Measurements from ENCODE around the gene RHOA. TPM values are rescaled to one million over a fixed set of nuclear protein-coding genes. Genes with fewer than 3 reads are reported as not detected.

Gene RHOA
- 100 to 1,000 TPM; 311 to 334 TPM for total RNA-seq
- long read RNA-seq, transcript RHOA-202 (5 exons, 2,031 nt) = major isoform, 261 of 288 reads
- long read RNA-seq, partial matches to known transcripts = 8 of 288 reads
- long read RNA-seq, other reads (novel, unspliced or antisense) = 19 of 288 reads

DNA sequence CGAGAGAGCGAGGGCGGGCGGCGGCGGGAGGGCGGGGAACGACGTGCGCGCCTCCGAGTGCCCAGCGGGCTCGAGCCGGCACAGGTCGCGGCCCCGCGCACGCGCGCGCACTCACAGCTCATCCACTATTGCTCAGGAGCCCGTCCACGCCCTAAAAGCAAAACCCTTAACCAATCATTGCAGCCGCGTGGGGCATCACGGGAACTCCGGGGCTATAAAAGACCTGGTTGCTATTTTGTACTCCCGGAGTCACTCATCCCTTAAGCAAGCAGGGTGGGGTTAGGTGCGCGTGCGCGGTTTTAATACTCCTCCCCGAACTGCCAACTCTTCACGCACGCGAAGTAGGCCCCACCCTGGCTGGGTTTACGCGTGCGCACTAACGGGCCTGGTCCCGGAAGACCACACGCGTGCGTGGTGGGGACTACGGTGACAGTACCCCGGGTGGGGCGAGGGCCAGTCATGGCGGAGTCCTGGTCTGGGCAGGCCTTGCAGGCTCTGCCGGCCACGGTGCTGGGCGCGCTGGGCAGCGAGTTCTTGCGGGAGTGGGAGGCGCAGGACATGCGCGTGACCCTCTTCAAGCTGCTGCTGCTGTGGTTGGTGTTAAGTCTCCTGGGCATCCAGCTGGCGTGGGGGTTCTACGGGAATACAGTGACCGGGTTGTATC lies at the start of gene RHOA, which contains the start of gene TCTA:
TSS of gene RHOA (minus strand) at position 9 of the 664 bp plus-strand sequence. CDS start 36,387 bp downstream, outside the sequence.
TSS of gene TCTA (plus strand) at position 456 of the 664 bp plus-strand sequence. CDS start at position 460, 4 bp downstream.
- ATAC-seq (peak; percentile 95), DNase-seq (peak; percentile 99)
- intact Hi-C loops (cut with DNase I) = loop anchor here (5.0 to 10.0 kb wide), 2 partner anchors 57 to 70 kb away; partner anchors contain the start of genes GPX1 (in 1 of the 2) and USP4 (in 1 of the 2)

DNA sequence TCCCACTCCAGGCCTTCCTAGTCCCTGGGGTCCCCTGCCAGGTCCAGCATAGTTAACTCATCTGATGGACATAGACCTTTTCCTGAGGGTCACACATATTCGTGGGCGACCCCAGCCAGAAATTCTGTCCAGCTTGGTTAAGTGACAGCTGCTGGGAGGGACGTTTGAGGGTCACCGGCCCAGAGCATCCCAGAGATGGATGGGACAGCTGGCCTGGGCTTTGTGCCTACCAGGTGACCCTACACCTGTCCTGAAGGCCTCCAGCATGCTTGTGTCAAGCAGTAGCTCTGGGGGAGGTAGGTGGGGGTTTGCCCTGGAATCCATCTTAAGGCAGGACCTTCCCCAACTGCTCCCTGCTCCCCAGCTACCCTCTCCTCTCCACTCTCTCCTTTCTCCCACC lies 49.2 kb upstream of the RHOA start:
- ATAC-seq (no peak), DNase-seq (no peak)
- intact Hi-C loops (cut with DNase I) = no loop called here

DNA sequence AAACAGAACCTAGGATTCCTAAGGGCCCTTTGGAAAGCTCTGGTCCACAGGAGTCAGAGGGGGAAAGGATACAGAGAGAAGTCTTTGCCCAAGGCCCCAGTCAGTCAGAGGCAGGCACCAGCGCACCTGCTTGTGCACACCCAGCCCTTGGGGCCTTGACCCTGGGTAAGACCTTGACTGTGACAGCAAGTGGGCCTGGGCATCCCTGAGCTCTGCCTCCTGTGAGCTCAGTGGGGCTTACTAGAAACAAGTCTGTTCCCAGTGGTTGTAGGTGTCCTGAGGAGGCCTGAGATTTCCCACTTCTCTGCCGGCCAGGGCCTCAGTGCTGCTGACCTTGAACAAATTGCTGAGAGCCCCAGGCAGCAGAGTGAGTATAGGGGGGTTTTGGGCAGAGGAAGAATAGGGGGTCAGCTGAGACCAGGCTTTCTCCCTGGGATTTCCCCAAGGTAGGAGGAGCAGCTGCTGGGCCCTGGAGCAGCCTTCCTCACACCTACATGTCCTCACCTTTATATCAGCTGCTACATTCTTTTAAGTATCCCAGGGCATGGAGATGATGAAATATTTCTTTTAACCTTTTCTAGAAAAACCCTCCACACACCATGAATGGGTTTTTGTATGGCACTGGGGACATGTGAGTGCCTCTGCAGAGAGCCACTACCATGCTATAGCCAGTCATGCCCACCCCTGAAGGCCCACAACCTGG lies 48.6 kb upstream of the RHOA start:
- intact Hi-C loops (cut with DNase I) = no loop called here
- ATAC-seq (no peak), DNase-seq (no peak)

DNA sequence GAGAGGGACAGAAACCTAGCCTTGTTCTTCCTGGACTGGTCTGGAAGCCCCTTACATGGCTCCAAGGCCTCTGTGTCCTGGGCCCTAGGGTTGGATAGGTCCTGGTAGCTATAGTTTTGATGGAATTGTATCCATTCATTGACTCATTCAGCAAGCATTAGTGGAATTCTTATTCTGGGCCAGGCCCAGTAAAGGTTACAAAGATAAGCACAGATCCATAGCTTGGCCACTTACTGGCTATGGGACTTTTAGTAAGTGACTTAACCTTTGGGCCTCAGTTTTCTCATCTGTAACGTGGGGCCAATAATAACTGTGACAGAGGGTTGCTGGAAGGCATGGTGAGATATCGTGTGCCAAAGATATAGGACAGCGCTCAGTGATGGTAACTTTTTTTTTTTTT lies 44.7 kb upstream of the RHOA start:
- intact Hi-C loops (cut with DNase I) = no loop called here
- ATAC-seq (no peak), DNase-seq (no peak)

DNA sequence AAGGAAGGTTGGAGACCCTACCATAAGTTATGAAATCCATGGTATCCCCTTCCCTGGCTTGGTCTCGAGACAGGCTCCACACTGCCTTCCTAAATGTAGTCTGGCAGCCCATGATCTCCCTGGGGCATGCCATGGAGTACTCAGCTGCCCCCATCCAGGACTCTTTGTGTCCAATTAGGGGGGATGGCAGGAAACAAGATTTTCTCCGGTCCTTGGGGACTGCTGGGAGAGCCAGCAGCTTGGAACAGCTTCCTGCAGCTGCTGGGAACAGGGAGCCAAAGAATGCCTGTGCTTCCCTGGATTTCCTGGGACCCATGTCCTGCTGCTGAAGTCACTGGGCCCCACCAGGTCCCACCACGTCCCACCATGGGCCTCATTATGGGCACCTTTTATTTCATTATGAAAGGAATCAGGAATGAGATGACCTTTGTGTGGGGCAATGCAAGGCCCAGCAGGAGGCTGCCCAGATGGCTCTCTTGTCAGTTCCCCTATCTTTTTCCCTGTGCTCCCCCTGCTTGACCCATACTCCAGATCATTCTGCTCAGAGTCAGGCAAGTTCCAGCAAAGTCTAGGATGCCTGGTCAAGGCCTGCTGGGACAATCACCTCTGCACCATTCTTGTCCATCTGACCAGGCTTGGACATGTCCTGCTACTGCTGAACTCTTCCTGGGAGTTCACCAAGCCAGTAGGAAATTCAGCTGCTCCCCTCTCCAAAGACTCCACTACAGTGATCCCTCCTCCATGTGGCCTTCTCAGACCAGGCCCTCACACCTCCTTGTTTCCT lies 43.3 kb upstream of the RHOA start:
- no peak for DNase-seq
- intact Hi-C loops (cut with DNase I) = no loop called here
- peak; percentile 46 to 86 for ATAC-seq

DNA sequence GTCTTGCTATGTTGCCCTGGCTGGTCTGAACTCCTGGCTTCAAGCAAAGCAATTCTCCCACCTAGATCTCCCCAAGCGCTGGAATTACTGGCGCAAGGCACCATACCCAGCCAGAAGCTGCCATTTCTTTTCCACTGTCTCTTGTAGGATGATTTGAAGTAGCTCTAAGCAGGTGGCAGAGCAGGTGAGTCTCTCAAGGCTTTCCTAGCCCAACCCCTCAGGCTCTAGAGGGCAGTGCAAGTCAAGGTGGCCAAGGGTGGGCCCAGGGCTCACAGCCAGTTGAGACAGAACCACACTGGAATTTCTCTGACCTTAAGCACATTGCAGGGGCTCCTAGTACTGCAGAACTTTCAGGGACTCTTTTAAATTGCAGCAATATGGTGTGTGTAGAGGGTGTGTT lies 42.7 kb upstream of the RHOA start:
- intact Hi-C loops (cut with DNase I) = no loop called here
- DNase-seq (no peak), ATAC-seq (peak; percentile 62 to 68)

DNA sequence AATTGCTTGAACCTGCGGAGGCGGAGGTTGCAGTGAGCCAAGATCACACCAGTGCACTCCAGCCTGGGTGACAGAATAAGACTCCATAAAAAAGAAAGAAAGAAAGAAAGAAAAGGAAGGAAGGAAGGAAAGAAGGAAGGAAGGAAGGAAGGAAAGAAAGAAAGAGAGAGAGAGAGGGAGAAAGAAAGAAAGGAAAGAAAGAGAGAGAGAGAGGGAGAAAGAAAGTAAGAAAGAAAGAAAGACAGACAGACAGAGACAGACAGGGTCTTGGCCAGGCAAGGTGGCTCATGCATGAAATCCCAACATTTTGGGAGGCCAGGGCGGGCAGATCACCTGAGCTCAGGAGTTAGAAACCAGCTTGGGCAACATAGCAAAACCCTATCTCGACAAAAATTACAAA lies 41.8 kb upstream of the RHOA start:
- DNase-seq (no peak), ATAC-seq (no peak)
- intact Hi-C loops (cut with DNase I) = no loop called here

DNA sequence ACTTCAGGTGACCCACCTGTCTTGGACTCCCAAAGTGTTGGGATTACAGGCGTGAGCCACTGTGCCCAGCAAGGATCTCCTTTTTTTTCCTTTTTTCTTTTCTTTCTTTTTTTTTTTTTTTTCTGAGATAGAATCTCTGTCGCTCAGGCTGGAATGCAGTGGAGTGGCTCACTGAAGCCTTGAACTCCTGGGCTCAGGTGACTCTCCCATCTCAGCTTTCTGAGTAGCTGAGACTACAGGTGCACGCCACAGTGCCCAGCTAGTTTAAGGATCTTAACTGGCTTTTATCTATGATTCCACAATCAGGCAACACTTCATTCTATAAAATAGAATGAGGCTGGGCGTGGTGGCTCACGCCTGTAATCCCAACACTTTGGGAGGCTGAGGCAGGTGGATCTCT lies 33.6 kb upstream of the RHOA start:
- DNase-seq (no peak), ATAC-seq (no peak)
- intact Hi-C loops (cut with DNase I) = loop anchor here (5.0 to 10.0 kb wide), 3 partner anchors 103 to 461 kb away; partner anchors contain the start of gene USP4 (in 1 of the 2)

DNA sequence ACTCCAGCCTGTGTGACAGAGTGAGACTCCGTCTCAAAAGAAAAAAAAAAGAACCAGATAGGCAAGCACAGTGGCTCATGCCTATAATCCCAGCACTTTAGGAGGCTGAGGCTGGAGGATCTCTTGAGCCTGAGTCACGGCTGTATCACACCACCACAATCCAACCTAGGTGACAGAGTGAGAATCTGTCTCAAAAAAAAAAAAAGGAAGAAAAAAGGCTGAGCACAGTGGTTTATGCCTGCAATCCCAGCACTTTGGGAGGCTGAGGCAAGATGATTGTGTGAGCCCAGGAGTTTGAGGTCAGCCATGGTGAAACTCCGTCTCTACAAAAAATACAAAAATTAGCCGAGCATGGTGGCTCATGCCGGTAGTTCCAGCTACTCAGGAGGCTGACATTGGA lies 23.0 kb upstream of the RHOA start:
- intact Hi-C loops (cut with DNase I) = no loop called here
- DNase-seq (no peak), ATAC-seq (peak in 1 of 2 donors; percentile 36)

DNA sequence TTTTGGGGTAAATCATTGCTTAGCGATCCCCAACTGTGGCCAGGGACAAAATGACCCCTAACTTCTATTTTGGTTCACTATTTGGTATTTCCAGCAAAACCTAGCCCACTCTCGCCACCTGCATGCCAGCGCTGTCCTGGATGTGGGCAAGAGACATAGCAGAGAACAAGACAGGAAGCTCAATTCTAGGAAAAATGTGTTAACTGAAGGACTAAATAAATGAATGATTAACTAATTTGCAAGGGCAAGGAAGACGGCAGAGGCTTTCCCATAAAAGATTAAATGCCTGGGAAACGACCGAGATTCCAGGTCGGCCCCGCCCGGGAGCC lies 16.9 kb upstream of the RHOA start:
- no peak for DNase-seq
- ATAC-seq = peak; percentile 1 to 3
- intact Hi-C loops (cut with DNase I) = no loop called here

DNA sequence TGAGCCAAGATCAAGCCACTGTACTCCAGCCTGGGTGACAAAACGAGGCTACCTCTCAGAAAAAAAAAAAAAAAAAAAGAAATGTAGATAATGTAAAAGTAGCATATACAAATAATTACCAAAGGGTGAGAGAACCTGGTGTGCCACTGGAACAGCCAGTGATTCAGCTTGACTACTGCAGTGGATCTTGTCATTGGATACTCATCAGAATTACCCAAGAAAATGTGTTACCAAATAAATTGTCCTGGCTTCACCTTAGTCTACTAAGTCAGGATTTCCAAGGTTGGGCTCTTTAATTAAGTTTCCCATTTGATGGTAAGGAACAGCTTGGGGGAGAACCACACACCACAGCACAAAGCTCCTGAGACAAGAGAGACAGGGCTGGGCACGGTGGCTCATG lies 15.8 kb upstream of the RHOA start:
- intact Hi-C loops (cut with DNase I) = no loop called here
- ATAC-seq (no peak), DNase-seq (no peak)

DNA sequence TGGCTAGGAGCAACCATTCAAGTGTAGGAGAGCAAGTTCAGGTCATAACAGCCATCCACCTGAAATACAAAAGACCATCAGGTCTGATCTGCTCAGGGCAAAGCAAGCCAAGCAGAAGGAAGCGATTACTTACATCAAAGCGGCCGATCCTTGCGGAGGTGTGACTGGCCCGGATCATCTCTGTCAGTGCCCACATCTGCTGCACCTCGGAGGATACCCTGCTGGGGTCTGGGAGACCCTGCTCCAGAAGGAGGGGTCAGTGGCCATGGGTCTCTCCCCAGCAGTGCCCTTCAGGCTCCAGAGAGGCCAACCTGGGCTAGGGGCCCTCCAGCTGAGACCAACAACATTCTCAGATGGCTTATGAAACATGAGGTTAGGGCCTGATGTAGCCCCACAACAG lies 13.0 kb upstream of the RHOA start:
- intact Hi-C loops (cut with DNase I) = no loop called here
- DNase-seq (no peak), ATAC-seq (no peak)

DNA sequence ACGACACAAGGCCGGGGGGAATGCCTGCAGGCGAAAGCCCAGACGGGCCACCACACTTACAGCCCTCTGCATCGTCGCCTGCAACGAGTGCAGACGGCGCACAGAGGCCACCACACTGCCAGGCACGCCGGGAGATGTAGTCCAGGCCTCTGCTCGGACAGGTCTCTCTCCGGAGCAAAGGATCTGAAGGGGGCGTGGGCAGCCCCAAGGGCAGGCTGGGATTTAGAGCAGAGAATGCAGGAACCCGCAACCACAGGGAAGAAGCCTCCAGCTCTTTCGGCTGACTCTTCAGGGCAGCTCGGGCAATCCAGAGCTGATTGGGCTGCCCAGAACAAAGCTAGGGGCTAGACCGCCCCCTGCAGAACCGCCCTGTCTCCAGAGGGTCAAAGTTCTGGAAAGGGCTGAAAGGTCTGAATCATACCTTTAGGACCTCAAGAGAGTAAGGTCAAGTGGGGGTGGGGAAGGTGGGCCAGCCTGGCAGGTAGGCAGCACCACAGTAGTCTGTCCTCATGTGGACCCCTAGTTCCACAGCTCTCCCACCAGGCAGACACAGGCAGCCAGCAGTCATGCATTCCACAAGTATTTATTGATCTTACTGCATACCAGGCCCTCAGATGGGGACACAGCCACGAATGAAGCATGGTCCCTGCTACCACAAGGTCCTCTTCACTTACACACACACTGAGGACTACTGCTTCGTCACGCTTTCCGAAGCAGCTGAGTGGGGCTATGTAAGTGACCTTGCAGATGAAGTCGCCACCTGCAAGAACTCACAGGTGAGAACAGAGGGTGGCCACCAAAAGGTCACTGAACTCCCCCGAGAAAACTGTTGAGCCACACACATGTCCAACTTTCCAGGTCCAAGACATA lies 10.8 kb upstream of the RHOA start, which contains the start of gene AMT:
TSS of gene AMT (minus strand) at position 95 of the 870 bp plus-strand sequence. CDS start at position 72, 23 bp downstream.
- DNase-seq (peak; percentile 55), ATAC-seq (peak; percentile 71 to 86)
- intact Hi-C loops (cut with DNase I) = no loop called here

DNA sequence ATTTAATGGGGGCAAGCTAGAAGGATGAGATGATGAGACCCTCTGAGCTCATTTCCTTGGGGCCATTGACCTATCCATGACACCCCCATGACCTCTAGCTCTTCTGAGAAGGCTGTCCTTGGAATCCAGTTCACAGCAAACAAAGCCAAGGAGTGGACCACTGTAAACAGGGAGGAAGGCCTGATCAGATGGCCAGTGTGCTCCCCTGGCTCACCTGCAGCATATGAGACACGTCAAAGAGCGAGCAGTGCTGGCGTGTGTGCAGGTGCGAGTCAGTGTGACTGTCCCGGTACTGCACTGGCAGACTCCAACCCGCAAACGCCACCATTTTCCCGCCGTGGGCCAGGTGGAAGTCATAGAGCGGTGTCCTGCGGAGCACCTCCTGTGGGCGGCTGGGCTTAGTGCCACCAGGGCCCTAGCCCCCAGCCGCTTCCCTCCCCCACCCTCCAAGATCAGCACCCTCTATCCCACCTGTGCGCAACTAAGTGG lies 10.2 kb upstream of the RHOA start:
- DNase-seq (no peak), ATAC-seq (peak; percentile 4 to 5)
- intact Hi-C loops (cut with DNase I) = no loop called here

DNA sequence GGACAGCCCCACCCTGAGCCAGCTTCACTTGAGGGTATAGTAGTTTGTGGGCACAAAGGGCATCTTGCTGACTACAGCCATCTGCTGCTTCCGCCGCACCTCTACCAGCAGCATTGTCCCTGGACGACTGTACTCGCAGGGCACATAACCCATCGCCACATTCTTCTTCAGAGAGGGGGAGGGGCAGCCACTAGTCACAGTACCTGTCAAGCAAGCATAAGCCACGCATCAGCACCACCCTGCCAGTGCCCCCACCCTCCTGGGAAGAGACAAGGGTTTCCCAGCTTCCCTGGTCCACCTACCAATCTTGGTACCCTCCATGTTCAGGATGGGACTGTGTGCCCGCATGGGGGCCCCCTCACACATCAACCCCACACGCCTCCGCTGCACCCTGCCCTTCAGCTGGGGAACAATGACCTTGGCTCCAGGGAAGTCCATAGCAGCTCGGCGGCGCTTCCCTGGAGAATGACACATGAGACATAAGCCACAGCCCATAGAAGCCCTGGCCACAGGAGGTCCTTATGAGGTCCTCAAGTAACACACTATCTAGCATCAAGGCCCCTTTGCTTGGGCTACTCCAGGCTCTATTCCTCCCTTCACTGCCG lies 5.8 kb upstream of the RHOA start:
- DNase-seq (no peak), ATAC-seq (no peak)
- intact Hi-C loops (cut with DNase I) = loop anchor here in 1 of 2 donors (10.0 kb wide), 1 partner anchor 63 kb away; the partner anchor contains the start of gene GPX1

DNA sequence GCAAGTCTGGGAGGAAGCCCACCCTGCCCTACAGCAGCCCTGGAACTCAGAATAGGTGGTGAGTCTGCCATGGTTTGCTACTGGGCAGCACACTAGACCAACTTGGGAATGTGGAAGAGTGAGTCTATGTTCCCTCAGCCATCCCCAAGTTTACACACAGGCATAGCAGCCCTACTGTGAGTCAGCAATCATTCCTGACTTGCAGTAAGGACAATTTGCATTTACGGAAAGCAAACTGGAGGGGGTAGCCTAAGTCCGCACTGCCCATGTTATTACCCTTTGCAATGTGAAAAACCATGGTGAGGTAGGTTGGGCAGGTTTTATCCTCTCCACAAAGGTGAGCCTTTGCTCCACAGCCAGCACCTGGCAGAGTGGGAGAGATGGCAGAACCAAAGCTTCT lies 5.1 kb upstream of the RHOA start:
- ATAC-seq (no peak), DNase-seq (no peak)
- intact Hi-C loops (cut with DNase I) = loop anchor here in 1 of 2 donors (10.0 kb wide), 1 partner anchor 62 kb away; the partner anchor contains the start of gene GPX1

DNA sequence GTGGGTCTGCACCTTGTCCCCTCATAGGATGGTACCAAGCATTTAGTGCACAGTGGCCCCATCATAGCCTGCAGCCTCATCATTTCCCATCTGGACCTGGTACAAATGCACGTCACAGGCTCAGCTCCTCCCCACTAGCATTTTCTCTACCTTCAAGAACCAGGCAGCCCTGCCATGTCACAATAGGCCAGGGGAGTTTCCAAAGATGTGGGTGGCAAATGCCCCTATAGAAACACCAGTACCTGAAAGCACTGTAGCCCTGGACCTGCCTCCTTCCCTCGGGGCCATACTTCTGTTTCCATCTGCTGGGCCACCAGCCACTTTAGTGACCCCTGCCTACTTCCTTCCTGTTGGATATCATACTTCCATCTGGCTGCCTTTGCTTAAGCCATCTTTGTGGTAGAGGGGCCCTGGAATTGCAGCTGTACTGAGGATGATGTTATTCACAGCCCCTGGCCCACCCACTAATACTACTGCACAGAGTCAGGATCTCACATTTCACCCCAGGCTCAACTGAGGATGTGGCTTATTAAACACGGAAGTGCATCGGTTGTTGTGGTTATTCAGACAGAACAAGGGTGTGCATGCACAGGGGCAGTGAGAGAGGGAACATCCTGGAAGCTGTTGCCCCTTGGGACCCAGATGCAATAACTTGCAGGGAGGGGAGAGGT lies 4.3 kb upstream of the RHOA start:
- intact Hi-C loops (cut with DNase I) = loop anchor here in 1 of 2 donors (10.0 kb wide), 1 partner anchor 61 kb away; the partner anchor contains the start of gene GPX1
- DNase-seq = no peak

More for the DNA sequence above, 4.3 kb upstream of the RHOA start:
- ATAC-seq = no peak

Data from left cardiac atrium (tissue), 4 donors.